Kasumi-1 (cell line): ENCODE measurements around the gene WIPI1.
"Not testable (repeated sequence)": the region's sequence is repeated elsewhere in the genome, so short reads cannot be mapped to it uniquely, and the experiment has no call there.

Experiments used
- DNase-seq, 2 experiments: peaks; one replicate each; lab custom pipeline; 2025; lab: John Stamatoyannopoulos, UW

The WIPI1 gene

DNA sequence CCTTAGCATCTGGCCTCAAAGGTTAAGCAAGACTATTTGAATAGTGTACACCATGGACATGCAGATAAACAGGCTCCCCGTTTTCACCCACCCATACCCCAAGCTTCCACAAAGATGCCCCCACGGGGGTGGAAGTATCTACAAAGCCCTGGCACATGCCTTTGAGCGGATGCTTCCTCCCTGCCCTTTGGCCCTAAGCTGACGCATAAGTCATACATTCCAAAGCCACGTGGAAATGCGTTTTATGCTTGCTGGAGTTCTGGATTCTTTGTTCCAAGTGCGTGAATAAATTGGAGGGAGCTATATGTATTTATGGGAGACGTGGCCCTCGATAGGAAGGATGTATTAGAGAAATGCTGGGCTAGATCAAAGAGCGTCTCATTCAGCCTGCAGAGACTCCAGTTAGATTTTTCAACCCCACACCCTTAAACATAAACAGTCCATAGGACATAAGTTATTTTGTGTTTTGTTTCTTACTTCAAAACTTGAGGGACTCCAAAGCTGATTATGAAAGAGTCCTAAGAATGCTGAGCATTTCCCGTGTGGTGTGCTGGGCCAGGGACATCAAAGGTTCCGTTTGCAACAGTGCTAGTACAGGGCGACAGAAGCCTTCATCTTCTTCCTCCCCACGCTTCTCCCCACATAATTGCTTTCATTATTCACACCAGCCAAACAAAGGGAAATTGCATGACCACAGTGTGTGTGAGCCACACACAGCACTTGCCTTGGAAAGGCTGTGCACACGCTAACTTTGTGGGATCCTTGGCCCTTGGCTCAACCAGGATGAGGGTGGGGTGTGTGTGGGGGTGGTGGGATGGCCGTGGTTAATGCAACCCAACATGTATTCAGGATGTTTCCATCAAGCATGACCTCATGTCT is 73.6 kb downstream of the WIPI1 start:
- DNase-seq = no peak

DNA sequence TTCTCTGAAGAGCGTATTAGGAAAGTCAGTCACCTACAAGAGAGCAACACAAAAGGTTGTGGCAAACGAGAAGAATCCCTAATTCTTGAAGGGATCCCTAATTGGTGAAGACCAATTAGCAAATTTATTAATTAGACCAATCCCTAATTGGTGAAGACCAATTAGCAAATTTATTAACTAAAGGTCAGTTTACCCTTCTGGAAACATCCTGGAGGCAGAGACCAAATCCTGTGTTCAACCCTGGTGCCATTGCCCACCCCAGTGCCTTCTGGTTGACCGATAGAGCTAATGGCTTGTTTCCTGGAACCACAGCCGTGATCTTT is 74.2 kb downstream of the WIPI1 start:
- DNase-seq = no peak

DNA sequence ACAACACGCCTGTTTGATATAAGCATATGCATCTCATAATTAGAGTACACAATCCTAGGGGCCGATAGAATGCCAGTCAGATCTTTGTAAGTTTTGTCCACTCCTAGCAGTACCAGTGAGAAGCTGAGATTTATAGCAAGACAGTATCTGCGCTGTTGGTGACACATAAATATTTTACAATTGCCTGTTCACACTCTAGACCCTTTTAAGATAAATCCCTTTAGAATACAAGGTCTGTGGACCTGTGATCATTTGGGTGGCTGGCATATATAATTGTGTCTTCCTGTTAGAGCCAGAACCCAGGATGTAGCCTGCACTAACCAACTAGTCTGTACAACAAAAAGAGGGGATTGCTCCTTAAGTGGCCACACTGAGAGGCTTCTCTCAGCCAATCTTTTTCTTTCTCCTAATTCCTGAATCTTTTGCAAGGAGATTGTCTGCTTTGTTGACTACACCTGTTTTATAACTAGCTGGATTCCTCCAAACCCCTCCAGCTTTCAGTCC is 74.7 kb downstream of the WIPI1 start:
- DNase-seq = no peak

DNA sequence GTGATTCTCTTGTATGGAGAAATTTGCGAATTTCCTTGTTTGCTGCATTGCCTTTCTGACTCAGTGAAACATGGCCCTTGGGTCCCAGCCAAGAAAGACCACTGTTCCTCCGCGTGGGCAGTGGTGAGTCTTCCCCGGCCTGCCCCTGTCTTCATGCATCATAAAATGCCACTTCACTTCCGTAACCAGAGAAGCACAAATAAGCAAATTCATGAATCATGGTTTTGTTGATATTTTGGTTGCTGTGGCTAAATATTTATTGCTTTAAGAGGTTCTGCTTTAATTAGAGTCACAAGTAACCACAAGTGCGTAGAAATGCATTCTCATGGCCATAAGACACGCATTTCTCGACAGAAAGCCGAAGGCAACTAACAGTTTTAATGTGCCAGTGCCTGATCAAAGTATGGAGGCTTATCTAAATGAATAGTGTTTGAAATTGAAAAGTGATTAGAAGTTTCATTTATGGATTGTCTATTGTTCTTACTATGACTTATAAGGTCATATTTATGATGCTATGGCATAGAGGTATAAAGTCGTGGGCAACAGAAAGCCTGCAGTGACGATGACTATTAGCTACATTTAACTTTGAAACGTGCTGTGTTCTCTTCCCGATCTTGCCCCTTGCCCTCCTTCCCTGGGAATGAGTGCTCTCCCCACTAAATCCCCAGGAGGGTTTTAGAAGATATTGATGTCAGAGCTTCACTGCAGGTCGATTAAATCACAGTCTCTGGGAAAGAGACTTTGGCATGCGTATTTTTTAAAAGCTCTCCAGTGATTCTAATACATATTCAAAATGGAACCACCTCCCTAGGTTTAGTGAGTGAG is 76.0 kb downstream of the WIPI1 start:
- DNase-seq = no peak

DNA sequence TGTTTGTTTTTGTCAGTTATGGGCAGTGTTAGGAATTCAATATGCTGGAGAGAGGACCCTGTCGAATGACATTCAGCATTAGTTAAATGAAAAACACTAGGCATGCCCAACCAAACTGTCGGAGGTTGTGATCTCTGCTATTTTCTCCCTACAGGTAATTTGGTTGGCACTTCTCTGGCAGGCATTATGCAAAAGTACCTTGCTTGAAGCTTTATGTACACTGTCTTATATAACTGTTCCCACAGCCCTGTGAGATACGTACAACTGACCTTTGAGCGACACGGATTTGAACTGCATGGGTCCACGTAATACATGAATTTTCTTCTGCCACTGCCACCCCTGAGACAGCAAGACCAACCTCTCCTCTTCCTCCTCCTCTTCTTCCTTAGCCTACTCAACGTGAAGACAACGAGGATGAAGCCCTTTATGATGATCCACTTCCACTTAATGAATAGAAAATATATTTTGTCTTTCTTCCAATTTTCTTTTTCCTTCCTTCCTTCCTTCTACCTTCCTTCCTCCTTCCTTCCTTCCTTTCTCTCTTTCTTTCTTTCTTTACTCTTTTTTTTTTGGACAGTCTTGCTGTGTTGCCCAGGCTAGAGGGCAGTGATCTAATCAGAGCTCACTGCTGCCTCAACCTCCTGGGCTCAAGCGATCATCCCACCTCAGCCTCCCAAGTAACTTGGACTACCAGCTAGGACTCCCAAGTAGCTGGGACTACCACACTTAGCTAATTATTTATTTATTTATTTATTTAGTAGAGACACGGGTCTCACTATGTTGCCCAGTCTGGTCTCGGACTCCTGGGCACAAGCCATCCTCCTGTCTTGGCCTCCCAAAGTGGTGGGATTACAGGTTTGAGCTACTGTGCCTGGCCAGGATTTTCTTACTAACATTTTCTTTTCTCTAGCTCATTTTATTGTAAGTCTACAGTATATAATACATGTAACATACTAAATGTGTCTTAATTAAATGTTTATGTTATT is 77.3 kb downstream of the WIPI1 start:
- DNase-seq = no peak

DNA sequence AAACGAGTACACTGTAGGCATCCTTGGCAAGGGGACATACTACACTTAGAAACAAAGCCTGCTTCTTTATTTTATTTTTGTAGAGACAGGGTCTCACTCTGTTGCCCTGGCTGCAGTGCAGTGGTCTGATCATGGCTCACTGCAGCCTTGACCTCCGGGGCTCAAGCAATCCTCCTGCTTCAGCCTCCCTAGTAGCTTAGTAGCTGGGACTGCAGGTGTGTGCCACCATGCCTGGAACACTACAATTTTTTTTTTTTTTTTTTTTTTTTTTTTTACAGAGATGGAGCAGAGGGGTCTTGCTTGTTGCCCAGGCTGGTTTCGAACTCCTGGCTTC is 78.2 kb downstream of the WIPI1 start:
- DNase-seq = no peak

DNA sequence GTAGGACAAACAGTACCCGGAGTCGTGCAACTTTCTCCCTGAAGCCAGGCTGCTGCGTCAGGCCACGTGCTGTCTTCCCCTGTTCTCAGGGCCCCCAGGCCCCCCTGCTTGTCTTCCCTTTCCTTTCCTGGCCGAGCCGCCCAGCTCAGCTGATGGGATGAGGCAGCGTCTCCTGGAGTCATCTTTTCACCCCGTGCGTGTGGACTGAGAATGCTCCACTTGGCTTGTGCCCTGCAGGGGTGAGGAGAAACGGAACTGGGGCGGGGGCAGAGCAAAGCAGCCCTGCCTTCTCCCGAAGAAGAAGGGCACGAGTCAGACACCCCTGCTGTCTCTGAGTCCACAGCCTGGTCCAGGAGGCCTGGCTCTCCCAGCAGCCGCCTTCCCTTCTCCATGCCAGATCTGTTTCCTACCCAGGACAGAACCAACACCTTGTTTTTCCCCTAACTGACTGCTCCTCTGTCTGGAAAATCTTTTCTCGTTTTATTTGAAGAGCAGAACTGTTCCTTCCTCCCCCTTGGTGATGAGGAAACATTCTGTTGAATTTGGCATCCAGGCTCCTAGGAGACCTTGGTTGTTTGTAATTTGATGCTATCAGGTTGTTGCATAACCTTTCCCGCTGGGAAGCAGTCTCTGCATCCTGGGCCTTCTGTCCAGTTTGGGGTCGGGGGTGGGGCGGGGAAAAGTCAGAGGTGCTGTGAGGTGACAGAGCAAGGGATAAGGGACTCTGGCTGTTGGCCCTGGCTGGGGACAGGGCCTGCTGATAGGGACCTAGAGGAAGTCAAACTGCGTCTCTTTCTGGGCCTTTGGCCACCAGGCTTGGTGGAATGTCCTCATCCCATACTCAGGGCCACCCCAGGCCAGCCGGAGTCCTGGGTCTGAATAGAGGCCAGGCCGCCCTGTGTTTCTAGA is 78.8 kb downstream of the WIPI1 start:
- no peak for DNase-seq

DNA sequence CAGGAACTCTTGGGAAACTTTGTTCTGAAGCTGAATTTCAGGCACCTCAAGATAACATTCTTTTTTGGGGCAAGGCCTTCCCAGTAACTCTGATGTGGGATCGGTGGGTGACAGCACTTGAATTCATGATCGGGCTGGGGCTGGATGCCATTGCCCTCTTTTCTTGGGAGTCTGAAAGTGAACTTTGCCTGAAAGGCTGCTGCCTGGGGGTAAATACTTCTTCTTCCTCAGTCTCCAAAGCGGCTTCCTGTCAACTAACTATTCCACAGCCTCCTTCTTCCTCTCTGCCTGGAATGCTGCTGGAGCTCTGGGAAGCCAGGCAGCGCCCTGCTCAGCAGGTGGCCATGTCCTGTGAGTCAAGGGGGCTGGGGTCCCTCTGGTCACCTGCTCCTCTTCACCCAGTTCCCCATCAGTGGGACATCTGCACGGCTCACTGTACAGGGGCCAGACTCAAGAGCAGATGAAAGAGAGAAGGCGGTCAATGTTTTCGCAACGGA is 79.5 kb downstream of the WIPI1 start:
- DNase-seq = no peak

DNA sequence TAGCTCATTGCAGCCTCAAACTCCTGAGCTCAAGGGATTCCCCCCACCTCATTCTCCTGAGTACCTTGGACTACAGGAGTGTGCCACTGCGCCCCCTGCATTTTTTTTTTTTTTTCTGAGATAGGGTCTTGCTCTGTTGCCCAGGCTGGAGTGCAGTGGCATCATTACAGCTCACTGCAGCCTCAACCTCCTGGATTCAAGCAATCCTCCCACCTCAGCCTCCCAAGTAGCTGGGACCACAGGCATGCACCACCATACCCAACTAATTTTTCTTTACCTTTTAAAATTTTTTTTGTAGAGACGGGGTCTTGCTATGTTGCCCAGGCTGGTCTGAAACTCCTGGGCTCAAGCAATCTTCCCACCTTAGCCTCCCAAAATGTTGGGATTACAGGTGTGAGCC is 81.1 kb downstream of the WIPI1 start:
- DNase-seq = not testable (repeated sequence)

DNA sequence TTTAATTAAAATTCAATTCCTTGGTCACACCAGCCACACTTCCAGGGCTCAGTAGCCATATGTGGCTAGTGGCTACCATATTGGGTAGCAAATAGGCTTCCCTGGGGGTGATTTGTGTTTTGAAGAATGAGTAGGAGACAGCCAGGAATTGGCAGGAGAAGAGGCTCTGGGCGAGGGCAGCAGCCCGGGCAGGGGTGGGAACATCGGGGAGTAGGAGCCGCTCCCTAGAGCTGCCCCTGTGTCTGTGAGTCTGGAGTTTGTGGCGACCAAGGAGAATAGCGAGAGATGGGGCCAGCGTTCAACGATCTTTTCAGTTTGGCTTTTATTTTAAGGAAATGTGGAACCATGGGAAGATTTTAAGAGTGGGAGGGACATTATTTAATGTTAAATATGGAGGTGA is 81.7 kb downstream of the WIPI1 start:
- no peak for DNase-seq
